Prostate gland (tissue), 2 donors: Measurements from ENCODE around the gene SLC26A11.

Source experiments
- POLR2A ChIP-seq: fragments of 450-650 bp; IDR thresholded peaks from one replicate; pipeline ENCODE4 v1.6.1; 2016; ENCODE audit warnings: antibody characterized with exemption, mild to moderate bottlenecking
- TF ChIP-seq, protein P1 (sequence below), 4 experiments: fragments of 200-600 bp in 2 of 4; fragments of 450-650 bp in 2 of 4; sonication (generic) in 2 of 4; IDR thresholded peaks; 1 replicate in 3 of 4; 2 replicates in 1 of 4; pipeline ENCODE4 v1.5.1; 2016 to 2019; ENCODE audit warnings: antibody characterized with exemption in 4 of 4, mild to moderate bottlenecking in 2 of 4, moderate library complexity in 2 of 4

DNA sequence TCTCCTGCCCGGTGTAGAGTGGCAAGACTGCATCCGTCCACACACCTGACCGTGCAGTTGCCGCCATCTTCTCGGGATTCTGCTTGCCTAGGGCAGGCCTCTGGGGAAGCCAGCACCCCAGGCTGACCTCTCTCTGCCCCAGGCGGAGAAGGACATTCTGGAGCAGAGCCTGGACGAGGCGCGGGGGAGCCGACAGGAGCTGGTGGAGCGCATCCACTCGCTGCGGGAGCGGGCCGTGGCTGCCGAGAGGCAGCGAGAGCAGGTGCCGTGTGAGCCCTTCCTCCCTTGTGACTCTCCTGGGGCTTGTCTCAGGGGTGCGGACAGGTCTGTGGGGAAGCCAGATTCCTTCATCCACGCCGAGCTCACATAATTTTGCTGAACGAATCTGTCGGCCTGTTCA, 30.6 kb upstream of the SLC26A11 start:
- TF ChIP-seq, protein P1, sequence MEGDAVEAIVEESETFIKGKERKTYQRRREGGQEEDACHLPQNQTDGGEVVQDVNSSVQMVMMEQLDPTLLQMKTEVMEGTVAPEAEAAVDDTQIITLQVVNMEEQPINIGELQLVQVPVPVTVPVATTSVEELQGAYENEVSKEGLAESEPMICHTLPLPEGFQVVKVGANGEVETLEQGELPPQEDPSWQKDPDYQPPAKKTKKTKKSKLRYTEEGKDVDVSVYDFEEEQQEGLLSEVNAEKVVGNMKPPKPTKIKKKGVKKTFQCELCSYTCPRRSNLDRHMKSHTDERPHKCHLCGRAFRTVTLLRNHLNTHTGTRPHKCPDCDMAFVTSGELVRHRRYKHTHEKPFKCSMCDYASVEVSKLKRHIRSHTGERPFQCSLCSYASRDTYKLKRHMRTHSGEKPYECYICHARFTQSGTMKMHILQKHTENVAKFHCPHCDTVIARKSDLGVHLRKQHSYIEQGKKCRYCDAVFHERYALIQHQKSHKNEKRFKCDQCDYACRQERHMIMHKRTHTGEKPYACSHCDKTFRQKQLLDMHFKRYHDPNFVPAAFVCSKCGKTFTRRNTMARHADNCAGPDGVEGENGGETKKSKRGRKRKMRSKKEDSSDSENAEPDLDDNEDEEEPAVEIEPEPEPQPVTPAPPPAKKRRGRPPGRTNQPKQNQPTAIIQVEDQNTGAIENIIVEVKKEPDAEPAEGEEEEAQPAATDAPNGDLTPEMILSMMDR (IDR thresholded peaks at IDR 0.05) = no peak
- no peak for TF ChIP-seq POLR2A
